Thoracic aorta (tissue), 2 donors: ENCODE results near the gene RPL39L. TPM values are rescaled to one million over a fixed set of nuclear protein-coding genes. Genes with fewer than 3 reads are reported as not detected.
A peak's percentile ranks its signal among the peaks of the same experiment; 100 is the strongest.

Source experiments
- ATAC-seq: fragments of 150-250 bp; one replicate; pipeline ENCODE4 v1.8.0; 2017; ENCODE audit warnings: low read depth; ENCODE audit not compliant: insufficient number of reproducible peaks, low FRiP score
- DNase-seq: peaks from one replicate; pipeline ENCODE4 v3.0.0-alpha.2; 2020; ENCODE audit warnings: low spot score
- H3K27ac ChIP-seq, 2 donors: fragments of 200-600 bp; sonication (generic); 1 replicate in 1 of 2; 2 replicates in 1 of 2; pipeline ENCODE4 v1.5.1; 2016; ENCODE audit warnings: mild to moderate bottlenecking in 2 of 2, moderate library complexity in 2 of 2
- H3K27me3 ChIP-seq: fragments of 200-600 bp; sonication (generic); replicated peaks from 2 replicates; pipeline ENCODE4 v1.6.0; 2016; ENCODE audit warnings: mild to moderate bottlenecking; ENCODE audit not compliant: insufficient read depth
- H3K36me3 ChIP-seq: fragments of 200-600 bp; sonication (generic); one replicate; pipeline ENCODE4 v1.5.1; 2016
- H3K4me1 ChIP-seq, 2 donors: fragments of 200-600 bp; sonication (generic); 1 replicate in 1 of 2; 2 replicates in 1 of 2; pipeline versions ENCODE4 v1.5.1 to v1.6.0; 2016; ENCODE audit warnings: low read depth in 2 of 2, mild to moderate bottlenecking in 1 of 2; ENCODE audit not compliant: control insufficient read depth in 1 of 2
- H3K4me3 ChIP-seq: fragments of 200-600 bp; sonication (generic); 2 replicates; pipeline ENCODE4 v1.5.1; 2016; ENCODE audit warnings: mild to moderate bottlenecking
- H3K9me3 ChIP-seq: fragments of 200-600 bp; sonication (generic); 2 replicates; pipeline ENCODE4 v1.5.1; 2016
- total RNA-seq, 2 donors: library from RNA; depleted of rRNA; stranded (reverse); fragments of >200 nt; gene quantifications; one replicate each; pipeline versions ENCODE4 v1.1.0 to v1.2.3, GENCODE V29; 2016
- TF ChIP-seq, protein P1 (sequence below): fragments of 200-600 bp; sonication (generic); IDR thresholded peaks from one replicate; pipeline ENCODE4 v1.5.1; 2019; ENCODE audit warnings: antibody characterized with exemption

Gene RPL39L
- total RNA-seq, 2 donors from 2014 or later, result 20.0 to 23.1 TPM

DNA sequence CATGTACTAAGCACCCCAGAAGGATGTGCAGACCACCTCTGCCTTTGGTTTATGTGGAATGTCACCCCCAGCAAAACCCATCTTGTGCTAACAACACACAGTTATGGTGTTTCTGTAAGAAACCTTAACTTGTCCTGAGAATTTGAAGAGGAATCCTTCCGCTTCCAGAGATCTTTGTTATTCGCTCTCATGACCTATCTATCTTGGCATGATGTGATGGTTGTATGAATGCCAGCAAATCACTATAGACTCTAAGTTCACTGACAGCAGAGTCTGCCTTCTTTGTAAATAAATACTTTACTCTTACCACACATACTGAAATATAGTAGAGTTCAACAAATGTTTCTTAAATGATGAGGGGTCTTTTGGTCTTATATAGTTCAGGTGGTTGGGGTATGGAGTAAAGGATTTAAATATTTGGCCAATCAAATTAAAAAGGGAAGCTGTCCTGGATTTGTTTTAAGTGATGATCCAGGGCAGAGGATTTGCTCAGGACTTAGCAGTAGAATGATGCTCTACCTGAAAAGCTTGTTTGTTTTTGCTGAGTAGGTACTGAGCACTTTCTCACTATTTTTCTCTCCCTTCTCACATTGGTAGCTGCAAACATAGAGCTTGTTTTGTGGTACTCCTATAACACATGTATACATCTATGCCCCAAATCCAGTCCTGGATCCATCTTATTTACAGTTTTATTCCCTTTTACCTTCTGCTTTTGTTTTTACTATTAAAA is 30.1 kb upstream of the RPL39L start:
- Histone ChIP-seq H3K27me3 (no peaks in the 10 kb centered on the region), H3K27ac (no peak overlapping the region), H3K4me3 (no peak overlapping the region), H3K9me3 (no peaks in the 10 kb centered on the region), H3K36me3 (no peaks in the 10 kb centered on the region), H3K4me1 (peaks cover 14 to 36% of the 10 kb centered on the region in 2 donors)
- no peak for DNase-seq
- TF ChIP-seq, protein P1, sequence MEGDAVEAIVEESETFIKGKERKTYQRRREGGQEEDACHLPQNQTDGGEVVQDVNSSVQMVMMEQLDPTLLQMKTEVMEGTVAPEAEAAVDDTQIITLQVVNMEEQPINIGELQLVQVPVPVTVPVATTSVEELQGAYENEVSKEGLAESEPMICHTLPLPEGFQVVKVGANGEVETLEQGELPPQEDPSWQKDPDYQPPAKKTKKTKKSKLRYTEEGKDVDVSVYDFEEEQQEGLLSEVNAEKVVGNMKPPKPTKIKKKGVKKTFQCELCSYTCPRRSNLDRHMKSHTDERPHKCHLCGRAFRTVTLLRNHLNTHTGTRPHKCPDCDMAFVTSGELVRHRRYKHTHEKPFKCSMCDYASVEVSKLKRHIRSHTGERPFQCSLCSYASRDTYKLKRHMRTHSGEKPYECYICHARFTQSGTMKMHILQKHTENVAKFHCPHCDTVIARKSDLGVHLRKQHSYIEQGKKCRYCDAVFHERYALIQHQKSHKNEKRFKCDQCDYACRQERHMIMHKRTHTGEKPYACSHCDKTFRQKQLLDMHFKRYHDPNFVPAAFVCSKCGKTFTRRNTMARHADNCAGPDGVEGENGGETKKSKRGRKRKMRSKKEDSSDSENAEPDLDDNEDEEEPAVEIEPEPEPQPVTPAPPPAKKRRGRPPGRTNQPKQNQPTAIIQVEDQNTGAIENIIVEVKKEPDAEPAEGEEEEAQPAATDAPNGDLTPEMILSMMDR, result no peak
- ATAC-seq, result no peak

DNA sequence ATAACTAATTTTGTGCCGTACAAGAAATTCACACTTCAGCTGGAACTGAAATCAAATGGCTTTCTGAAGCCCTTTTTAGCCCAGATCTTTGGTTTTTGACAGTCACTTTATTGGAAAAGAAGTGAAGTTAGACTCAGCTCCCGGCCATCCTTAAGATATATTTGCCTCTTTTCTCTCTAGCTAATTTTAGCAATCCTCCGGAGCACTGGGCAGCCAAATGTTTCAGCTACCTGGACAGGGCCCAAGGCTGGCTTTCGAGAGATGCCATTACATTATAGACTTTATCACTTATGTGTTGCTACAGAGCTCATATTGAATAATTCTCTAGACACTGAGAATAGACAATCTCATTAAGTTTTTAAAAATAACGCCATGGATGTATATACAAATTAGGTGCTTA is 28.5 kb upstream of the RPL39L start:
- Histone ChIP-seq H3K27me3 (no peaks in the 10 kb centered on the region), H3K4me3 (no peak overlapping the region), H3K27ac (peak overlapping the region; percentile 21 to 56), H3K4me1 (peaks cover 6 to 21% of the 10 kb centered on the region in 2 donors), H3K9me3 (no peaks in the 10 kb centered on the region), H3K36me3 (no peaks in the 10 kb centered on the region)
- TF ChIP-seq, protein P1, result no peak
- ATAC-seq (no peak), DNase-seq (no peak)

DNA sequence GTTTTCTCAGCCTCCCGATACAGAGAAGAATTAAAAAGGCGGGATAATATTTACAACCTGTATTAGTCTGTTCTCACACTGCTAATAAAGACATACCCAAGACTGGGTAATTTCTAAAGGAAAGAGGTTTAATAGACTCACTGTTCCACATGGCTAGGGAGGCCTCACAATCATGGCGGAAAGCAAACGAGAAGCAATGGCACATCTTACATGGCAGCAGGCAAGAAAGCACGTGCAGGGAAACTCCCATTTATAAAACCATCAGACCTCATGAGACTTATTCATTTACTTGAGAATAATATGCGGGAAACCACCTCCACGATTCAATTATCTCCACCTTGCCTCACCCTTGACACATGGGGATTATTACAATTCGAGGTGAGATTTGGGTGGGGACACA is 27.5 kb upstream of the RPL39L start:
- Histone ChIP-seq H3K9me3 (no peaks in the 10 kb centered on the region), H3K27ac (peak overlapping the region in 1 of 2 donors; percentile 56), H3K4me3 (no peak overlapping the region), H3K27me3 (no peaks in the 10 kb centered on the region), H3K36me3 (no peaks in the 10 kb centered on the region), H3K4me1 (peaks cover 6 to 21% of the 10 kb centered on the region in 2 donors)
- DNase-seq (no peak), ATAC-seq (no peak)
- TF ChIP-seq, protein P1, result no peak

DNA sequence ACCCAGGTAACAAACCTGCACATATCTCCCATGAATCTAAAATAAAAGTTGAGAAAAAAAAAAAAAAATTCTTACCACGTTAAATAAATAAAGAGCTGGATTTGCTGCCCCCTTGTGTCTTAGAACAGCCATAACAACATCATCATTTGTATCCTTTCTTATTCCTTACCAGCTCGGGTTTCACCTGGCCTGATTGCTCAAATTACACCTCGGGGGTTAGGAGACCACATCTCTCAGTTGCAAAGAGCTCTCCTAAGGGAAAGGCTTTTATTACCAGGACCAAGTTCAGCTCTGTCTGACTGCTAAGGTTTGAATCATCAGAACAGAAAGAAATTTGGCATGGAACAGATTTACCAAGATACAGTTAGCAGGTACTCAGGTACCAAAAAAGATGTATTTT is 25.8 kb upstream of the RPL39L start:
- DNase-seq, result no peak
- Histone ChIP-seq H3K36me3 (no peaks in the 10 kb centered on the region), H3K9me3 (no peaks in the 10 kb centered on the region), H3K4me1 (peaks cover 6 to 21% of the 10 kb centered on the region in 2 donors), H3K4me3 (no peak overlapping the region), H3K27me3 (no peaks in the 10 kb centered on the region), H3K27ac (no peak overlapping the region)
- no peak for ATAC-seq
- TF ChIP-seq, protein P1, result peak; percentile 79

DNA sequence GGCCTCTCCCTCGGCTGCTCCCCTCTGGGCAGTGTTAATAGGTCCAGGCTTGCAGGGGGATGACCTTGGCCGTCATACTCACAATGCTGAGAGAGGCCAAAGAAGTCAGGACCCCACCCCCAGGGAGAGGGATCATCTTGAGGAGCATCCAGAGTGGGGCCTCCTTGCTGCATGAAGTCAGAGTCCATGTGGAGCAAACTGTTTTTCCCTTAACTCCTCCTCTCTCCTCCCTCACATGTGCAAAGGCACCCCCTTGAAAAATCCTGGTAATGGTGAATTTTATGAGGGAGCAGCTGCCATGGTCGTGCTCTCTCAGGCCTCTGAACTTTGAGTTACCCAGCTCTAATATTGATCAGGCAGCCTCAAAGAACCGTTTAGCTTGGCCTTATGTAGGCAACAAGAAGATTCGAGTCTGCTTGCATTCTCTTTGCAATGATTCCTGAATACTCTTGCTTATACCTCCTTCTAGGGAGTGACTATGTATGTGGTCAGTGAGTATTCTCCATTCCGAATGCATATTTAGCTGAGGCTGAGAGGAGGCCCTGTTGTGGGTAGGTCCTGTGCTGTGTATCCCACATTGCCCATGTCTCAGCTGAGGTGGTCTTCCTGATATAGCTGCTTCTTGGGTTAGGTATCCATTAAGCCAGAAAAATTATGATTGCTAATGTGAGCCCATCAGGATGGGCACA is 23.1 kb upstream of the RPL39L start:
- TF ChIP-seq, protein P1, result no peak
- DNase-seq, result no peak
- no peaks in the 10 kb centered on the region for H3K9me3 ChIP-seq
- no peak for ATAC-seq
- no peak overlapping the region for H3K27ac ChIP-seq
- H3K36me3 ChIP-seq, result no peaks in the 10 kb centered on the region
- no peak overlapping the region for H3K4me3 ChIP-seq
- peaks cover 0 to 13% of the 10 kb centered on the region in 2 donors for H3K4me1 ChIP-seq
- H3K27me3 ChIP-seq, result no peaks in the 10 kb centered on the region
